Measurements from ENCODE around the gene CFAP61.
"Not testable (repeated sequence)": the region's sequence is repeated elsewhere in the genome, so short reads cannot be mapped to it uniquely, and the experiment has no call there.

Gene CFAP61

GRCh38 chr20:20207291-20207690 is 155.0 kb downstream of the CFAP61 start:
- FAIRE-seq (peak; percentile 61), DNase-seq (ENCODE audit: insufficient read length, low spot score) (no peak)

DNA sequence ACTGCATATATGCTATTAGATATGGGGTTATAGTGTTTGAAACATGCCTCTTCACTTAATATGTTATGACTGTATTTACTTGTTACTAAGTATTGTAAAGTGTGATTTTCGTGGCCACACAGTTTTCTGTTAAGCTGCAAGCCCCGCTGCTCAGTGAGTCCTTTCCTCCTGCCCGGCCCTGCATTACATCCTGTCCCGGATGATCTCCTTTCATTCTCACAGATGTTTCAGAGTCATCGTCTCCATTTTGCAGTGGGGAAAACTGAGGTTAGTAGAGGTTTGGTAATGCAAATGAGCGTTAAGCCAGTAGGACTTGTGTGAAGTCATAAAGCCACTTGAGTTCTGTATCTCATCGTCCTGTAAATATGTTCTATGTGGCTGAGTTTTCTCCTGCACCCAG is 155.5 kb downstream of the CFAP61 start:
- FAIRE-seq (peak; percentile 93), DNase-seq (ENCODE audit: insufficient read length, low spot score) (no peak)

- DNase-seq (ENCODE audit: insufficient read length, low spot score) (no peak), FAIRE-seq (no peak)
Observed at GRCh38 chr20:20209684-20210083, 157.4 kb downstream of the CFAP61 start.

- no peak for DNase-seq (ENCODE audit: insufficient read length, low spot score)
- FAIRE-seq = no peak
Observed at GRCh38 chr20:20210327-20210726, 158.0 kb downstream of the CFAP61 start.

- no peak for FAIRE-seq
- DNase-seq (ENCODE audit: insufficient read length, low spot score) = no peak
Observed at GRCh38 chr20:20210943-20211273, 158.6 kb downstream of the CFAP61 start.

- no peak for FAIRE-seq
- no peak for DNase-seq (ENCODE audit: insufficient read length, low spot score)
Observed at GRCh38 chr20:20211274-20211987, 159.1 kb downstream of the CFAP61 start.

DNA sequence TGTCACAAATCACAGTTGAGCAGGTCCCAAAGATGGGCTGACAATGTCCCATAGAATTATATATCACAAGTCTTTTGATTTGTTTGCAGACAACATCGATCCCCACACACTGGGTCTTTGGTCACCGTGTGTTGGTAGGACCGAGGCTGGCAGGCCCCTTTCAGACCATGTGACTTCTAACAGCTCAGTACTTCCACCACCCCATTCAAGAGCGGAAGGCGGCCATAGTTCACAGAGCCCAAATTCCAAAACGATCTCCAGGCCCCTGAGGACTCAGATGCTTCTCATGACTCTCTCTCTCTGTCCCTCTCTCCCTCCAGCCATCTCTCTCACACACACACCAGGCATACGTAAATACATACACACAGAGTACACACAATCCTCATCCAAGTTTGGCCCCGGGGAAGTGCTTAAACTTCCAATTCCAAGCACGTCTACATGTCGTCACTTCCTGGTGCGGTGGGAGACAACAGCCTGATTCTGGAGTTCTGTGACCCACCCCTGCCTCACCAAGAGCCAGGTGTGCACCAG is 159.7 kb downstream of the CFAP61 start:
- FAIRE-seq = no peak
- DNase-seq (ENCODE audit: insufficient read length, low spot score) = no peak

GRCh38 chr20:20212675-20213096 is 160.4 kb downstream of the CFAP61 start:
- FAIRE-seq (no peak), DNase-seq (ENCODE audit: insufficient read length, low spot score) (no peak)

DNA sequence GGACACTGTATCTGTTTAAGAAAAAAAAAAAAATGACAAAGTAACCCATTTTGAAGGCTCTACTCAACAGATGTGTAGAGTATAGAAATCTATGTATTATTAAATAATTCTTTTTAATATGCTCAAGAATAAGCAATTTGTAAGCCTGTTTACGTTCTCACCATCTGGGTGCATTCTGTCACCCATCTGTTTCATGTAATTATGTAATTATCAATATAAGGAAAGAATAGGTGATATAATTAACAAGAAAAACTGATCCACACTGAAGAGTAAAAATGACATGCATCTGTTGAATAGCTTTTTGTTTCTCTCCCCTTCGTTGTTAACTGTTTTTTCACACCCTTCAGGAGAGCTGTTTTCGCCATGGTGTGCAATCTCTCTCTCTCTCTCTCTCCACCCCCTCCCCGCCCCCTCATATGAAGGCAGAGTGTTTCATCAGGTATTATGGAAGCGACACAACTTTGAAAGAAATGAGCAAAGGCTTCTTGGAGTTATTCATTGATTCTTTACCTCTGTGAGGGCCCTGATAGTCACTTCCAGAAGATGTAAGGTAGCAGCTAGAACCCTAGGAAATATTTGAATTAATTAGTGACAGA is 161.3 kb downstream of the CFAP61 start:
- no peak for DNase-seq (ENCODE audit: insufficient read length, low spot score)
- no peak for FAIRE-seq

- no peak for DNase-seq (ENCODE audit: insufficient read length, low spot score)
- FAIRE-seq = no peak
Observed at GRCh38 chr20:20214757-20215275, 162.5 kb downstream of the CFAP61 start.

DNA sequence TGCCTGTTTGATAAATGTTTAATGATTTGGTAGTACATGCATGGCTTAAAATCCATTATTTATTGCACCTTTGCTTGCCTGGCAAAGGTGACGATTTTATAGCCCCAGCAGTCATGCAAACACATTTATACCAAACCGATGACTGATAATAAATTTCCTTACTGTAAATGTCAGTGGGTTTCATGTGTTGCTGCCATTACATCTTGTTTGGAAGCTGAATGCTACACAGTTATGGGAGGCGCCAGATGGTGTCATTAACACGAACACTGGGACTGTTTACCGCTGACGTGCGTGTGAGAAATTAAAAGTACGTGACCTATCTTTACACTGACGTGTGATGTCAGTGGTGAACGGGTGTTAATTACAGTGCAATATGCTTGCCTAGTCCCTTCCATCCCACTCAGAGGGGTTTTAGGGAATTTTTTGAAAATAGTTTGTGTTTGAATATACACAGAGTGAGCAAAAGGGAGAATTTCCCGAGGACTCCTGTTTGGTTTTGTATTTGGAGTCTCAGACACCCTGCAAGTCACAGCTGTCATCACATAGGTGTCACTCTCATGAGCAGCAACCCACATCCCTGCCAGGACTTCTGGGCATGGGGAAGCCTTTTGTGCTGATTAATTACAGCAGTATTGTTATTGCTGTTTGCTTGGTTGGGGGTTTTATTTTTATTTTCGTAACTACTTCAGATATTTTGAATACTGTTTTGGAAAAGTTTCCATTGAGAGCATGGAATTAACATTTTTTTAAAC is 163.8 kb downstream of the CFAP61 start:
- DNase-seq (ENCODE audit: insufficient read length, low spot score) (no peak), FAIRE-seq (no peak)

DNA sequence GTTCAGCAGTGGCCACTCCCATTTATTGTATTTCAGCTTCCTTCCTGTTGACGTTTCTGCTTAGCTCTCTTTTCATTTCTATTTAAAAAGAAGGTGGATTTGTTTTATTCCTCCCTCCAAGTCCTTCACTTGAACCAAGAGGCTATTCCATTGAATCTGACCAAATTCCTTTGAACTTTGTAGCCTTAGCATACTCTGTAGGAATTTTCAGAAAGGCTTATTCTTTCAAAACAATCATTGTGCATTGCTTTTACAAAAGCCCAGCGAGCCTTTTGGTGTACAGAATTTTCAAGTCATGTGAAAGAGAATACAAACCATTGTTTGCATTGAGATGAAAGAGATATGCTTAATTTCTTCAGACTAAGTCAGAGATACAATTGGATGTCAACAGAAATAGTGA is 164.6 kb downstream of the CFAP61 start:
- FAIRE-seq = no peak
- DNase-seq (ENCODE audit: insufficient read length, low spot score) = no peak

DNA sequence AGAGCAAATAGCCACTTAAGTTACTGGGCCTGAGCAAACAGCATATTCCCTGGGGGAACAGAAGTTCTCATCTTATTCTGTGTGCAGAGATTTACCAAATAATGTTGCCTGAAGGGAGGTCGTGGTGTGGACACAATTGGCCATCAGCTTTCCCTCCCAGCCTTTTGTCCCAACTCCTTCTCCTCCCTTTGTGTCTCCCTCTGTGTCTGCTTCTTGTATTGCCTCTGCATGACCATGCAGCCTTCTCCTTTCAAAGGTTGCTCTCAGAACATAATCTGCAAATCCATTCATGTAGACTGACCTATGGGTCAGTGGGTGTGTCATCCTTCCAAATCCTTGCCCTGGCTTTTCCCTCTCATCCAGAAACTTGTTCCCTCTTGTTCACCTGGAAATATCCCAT is 165.3 kb downstream of the CFAP61 start:
- no peak for DNase-seq (ENCODE audit: insufficient read length, low spot score)
- no peak for FAIRE-seq

GRCh38 chr20:20218106-20218505 is 165.8 kb downstream of the CFAP61 start:
- FAIRE-seq; DNase-seq (ENCODE audit: insufficient read length, low spot score): not testable (repeated sequence)

DNA sequence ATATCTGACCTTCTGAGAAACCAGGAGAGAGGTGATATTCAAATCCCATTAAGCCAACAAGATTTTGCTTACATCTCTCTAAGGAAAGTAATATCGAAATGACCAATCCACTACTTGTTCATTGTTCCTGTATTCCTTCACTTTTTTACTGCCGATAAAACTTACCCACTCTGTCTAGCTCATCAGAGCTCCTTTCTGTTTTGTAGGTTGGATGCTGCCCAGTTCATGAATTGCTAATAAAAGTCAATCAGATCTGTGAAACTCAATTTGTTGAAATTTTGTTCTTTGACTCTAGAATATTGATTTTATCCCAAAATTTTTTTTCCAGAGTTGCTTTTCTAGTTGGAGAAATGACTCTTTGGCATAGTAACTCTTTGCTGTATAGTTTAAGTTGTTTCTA is 166.7 kb downstream of the CFAP61 start:
- FAIRE-seq (no peak), DNase-seq (ENCODE audit: insufficient read length, low spot score) (no peak)

GRCh38 chr20:20220134-20220533 is 167.8 kb downstream of the CFAP61 start:
- no peak for DNase-seq (ENCODE audit: insufficient read length, low spot score)
- FAIRE-seq = no peak

DNA sequence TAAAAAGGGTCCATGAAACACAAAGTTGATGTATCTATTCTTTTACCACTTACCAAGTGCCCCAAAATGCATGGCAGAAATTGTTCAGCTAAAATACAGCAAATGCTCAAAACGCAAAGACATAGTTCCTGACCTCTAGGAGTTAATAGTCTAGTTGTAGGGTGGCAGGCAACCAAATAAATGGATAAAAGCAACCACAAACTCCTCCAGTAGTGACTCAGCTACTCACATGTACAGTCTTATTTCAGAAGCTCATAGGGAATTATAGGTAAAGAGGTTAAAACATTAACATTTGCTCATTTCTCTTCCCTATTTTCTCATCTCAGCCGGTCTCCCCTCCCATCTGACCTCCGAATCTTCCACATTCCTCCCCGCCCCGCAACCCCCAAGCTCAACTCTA is 171.6 kb downstream of the CFAP61 start:
- FAIRE-seq (no peak), DNase-seq (ENCODE audit: insufficient read length, low spot score) (no peak)

DNA sequence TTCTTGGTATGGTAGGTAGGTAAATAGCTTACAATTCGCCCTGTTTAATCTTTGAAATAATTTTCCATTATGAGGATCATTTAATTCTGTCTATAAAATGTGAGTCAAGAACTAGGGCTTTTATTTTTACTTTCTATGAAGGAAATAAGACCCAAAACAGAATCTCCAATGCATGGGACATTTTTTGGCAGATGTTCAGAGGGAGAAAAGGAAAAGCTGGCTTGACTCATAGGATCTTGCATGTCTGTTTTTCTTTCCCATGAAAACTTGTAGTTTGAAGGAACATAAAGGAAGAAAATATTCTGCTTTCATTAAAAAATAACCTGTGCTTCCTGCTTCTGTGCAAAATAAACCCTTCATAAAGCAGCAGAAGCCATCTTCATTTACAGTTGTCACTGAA is 172.5 kb downstream of the CFAP61 start:
- FAIRE-seq = no peak
- DNase-seq (ENCODE audit: insufficient read length, low spot score) = no peak

- FAIRE-seq (no peak), DNase-seq (ENCODE audit: insufficient read length, low spot score) (no peak)
Observed at GRCh38 chr20:20225325-20226043, 173.2 kb downstream of the CFAP61 start.

GRCh38 chr20:20226554-20226953 is 174.2 kb downstream of the CFAP61 start:
- DNase-seq (ENCODE audit: insufficient read length, low spot score) (no peak), FAIRE-seq (no peak)

DNA sequence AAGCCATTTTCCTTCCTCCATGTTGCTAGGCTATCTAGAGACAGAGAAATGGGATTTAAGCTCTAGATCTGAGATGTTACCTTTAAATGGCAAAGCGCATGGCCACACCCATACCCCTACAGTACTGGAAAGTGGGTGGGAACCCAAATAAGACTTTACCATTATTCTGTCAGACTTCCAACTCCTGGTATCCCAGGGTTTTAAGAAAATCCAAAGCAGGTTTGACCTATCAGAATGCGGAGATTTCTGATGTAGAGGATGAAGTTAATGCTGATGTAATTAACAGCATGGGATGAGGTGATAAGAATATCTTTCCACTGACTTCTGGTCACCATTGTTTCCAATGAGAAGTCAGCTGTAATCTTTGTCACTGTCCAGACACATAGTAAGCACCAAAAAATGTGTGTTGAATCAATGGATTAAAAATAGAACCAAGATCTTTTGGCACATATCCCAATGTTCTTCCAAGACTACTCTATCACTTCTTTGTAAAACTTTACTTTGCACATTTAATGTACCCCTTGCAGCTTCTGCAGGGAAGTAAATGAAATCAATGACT is 174.8 kb downstream of the CFAP61 start:
- FAIRE-seq (no peak), DNase-seq (ENCODE audit: insufficient read length, low spot score) (no peak)

Data from GM19239 (cell line).